Left cardiac atrium (tissue), 4 donors: ENCODE results near the gene PFN3. TPM values are rescaled to one million over a fixed set of nuclear protein-coding genes. Genes with fewer than 3 reads are reported as not detected.
"Not testable (repeated sequence)": the region's sequence is repeated elsewhere in the genome, so short reads cannot be mapped to it uniquely, and the experiment has no call there.

Source experiments
- ATAC-seq, 2 donors: fragments of 200-7000 bp; cut with Tn5 transposase; one replicate each; pipeline ENCODE4 v1.9.1; 2020; ENCODE audit warnings: mild to moderate bottlenecking in 2 of 2, moderate library complexity in 2 of 2
- DNase-seq: peaks from one replicate; pipeline ENCODE4 v3.0.0-alpha.2; 2020
- intact Hi-C, 2 donors: fragments of 100-400 bp; cut with DNase I; formaldehyde crosslinking; loops; one replicate each; pipeline versions ENCODE4 v1.14.1 to v1.15.1; 2022 to 2023
- total RNA-seq, 2 donors: library from RNA; stranded (reverse); fragmentation: NEBNext Ultra II Directional; extraction: Animal tissue kit (Norgen Biotek cat#: 25700); gene quantifications; one replicate each; pipeline ENCODE4 v1.2.1, GENCODE V29; 2021
- donor health status: DM: no; HTN: yes; CAD: no.
- donor health status: DM: no; HTN: yes; CAD: no; lungs with severe emphysema.
- donor health status: DM: yes; HTN: yes; CAD: no.
- donor health status: Dilated cardiomyopathy.

Gene PFN3
- total RNA-seq, 2 donors from 2014 or later = not detected

DNA sequence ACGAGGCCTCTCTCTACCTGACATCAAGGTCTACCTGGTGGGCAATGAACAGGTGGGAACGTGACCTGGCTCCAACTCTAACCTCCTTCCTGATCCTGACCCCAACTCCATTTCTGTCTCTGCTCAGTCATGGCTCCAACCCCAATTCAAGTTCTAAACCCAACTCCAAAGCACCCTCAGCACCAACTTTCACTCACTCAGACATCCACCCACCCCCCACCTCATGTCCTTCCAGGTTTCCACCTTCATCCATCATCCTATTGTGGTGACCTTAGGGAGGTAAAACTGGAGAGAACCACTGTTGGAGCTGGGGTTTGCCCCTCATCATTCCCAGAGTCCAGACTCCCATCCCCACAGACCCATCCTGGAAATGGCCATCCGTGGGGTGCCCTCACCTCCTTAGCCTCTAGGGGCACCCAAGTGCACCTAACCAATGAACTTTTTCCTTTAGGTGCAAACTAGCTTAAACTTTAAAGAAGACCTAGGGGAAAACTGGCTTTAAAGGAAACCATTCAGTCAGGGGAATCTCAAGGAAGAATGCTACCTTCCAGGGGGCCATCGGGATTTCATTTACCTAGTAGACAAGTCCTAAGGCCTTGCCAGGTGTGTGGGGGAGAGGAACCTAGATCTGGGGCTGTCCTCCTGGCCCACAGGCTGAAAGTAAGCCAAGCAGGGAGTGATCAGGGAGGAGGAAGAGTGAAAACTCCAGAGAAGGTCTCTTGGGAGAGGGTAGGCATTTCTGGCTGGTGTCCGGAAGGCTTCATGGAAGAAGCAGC lies 31.4 kb downstream of the PFN3 start:
- ATAC-seq (no peak), DNase-seq (no peak)
- intact Hi-C loops = loop anchor here in 1 of 2 donors (10.0 kb wide), 1 partner anchor 54 kb away; the partner anchor contains the start of gene MXD3

DNA sequence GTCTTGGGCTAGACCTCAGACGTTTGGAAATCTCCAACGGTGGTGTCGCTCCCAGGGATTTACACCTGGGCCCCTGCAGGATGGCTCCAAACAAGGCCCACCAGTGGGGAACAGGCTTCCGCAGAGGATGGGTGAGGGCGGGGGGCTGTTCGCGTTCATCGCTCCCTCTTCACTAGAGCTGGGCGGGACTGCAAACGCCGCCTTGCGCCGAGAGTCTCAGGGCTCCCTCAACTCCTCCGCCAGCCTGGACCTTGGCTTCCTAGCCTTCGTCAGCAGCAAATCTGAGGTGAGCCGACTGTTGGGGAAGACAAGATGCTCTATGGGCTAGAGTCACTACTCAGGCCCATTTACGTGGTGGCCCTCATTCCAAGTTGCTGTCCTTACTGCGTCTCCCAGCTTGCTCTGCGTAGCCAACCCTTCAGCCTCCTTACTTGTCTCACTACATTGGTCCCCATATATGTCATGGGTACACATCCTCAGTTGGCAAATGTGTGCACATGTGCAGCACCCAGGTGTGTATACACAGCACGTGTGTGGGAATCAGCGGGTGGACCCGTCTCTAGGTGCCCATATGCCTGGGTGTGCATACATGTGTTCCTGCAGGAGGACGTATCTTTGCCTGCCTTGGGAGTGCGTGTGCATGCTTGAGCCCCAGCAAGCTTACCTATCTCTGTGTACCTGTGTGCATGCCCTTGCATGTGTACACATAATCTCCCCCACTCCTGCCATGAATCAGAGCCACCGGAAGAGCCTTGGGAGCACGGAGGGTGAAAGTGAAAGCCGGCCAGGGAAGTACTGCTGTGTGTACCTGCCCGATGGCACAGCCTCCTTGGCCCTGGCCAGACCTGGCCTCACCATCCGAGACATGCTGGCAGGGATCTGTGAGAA lies 32.2 kb downstream of the PFN3 start:
- intact Hi-C loops = loop anchor here in 1 of 2 donors (10.0 kb wide), 1 partner anchor 53 kb away; the partner anchor contains the start of gene MXD3
- ATAC-seq (no peak), DNase-seq (no peak)

DNA sequence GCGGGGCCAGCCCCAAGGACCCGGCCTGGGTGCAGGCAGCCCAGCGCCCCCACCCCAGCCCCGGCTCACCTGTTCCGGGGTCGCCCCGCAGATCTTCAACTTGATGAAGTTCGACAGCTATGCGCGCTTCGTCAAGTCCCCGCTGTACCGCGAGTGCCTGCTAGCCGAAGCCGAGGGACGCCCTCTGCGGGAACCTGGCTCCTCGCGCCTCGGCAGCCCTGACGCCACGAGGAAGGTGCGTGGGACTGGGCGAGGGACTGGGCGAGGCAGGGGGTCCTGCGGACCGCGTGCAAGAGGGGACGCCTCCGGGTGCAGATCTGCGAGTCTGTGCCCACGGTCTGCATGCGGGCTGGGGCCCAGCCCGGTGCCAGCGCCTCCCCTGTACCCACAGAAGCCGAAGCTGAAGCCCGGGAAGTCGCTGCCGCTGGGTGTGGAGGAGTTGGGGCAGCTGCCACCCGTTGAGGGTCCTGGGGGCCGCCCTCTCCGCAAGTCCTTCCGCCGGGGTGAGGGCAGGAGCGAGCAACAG lies 33.1 kb downstream of the PFN3 start:
- DNase-seq (no peak), ATAC-seq (peak in 1 of 2 donors; percentile 2)
- intact Hi-C loops = loop anchor here in 1 of 2 donors (10.0 kb wide), 1 partner anchor 53 kb away; the partner anchor contains the start of gene MXD3

DNA sequence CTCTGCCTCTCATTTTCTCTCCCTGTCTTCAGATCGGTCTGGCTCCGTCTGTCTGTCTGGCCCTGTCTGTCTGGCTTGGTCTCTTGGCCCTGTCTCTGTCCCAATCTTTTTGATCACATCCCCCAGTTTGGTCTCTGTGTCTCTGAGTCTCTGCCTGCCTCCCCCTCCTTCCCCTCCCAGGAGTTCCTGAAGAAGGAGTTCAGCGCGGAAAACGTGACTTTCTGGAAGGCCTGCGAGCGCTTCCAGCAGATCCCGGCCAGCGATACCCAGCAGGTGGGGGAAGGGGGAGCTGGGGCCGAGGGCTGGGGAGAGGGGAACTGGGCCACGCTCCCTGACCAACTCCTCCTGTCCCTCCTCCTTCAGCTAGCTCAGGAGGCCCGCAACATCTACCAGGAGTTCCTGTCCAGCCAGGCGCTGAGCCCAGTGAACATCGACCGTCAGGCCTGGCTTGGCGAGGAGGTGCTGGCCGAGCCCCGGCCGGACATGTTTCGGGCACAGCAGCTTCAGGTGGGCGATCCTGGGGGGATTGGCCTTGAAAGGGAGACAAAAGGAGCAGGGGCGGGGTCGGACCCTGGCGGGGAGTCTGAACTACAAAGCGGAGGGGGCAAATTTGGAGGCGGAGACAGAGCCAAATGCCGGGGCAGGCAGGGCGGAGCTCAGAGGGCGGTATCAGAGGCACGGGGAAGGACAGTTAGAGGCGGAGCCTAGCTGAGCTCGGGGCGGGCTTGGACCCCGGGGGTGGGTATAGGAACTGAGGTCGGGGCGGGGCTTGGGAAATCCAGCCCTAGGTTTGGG lies 33.7 kb downstream of the PFN3 start:
- intact Hi-C loops = loop anchor here in 1 of 2 donors (10.0 kb wide), 1 partner anchor 52 kb away; the partner anchor contains the start of gene MXD3
- DNase-seq (peak; percentile 93), ATAC-seq (peak; percentile 90)

DNA sequence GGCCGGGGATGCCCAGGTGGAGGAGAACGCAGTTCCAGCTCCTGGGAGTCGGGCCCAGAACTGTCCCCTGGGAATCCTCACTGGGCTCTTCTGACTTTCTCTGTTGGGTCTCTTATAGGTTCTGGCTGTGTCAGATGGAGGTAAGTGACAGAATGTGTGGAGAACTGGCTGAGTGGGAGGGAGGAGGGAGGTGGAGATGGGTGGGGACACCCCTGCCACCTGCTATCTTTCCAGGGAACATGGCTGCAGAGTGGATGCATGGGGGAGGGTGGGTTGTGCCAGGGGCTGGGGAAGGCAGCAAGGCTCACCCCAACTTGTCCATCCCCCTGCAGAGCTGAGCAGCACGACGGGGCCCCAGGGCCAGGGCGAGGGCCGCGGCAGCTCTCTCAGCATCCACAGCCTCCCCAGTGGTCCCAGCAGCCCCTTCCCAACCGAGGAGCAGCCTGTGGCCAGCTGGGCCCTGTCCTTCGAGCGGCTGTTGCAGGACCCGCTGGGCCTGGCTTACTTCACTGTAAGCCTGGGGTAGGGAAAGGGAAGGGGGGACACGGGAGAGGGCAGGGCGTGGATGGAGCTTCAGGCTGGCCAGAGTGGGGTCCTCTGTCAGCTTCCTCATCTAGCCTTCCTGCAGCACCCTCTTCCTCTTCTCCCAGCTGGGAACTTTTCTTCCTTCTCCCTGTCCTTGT lies 34.5 kb downstream of the PFN3 start:
- ATAC-seq = no peak
- DNase-seq = no peak
- intact Hi-C loops = loop anchor here in 1 of 2 donors (10.0 kb wide), 1 partner anchor 51 kb away; the partner anchor contains the start of gene MXD3

DNA sequence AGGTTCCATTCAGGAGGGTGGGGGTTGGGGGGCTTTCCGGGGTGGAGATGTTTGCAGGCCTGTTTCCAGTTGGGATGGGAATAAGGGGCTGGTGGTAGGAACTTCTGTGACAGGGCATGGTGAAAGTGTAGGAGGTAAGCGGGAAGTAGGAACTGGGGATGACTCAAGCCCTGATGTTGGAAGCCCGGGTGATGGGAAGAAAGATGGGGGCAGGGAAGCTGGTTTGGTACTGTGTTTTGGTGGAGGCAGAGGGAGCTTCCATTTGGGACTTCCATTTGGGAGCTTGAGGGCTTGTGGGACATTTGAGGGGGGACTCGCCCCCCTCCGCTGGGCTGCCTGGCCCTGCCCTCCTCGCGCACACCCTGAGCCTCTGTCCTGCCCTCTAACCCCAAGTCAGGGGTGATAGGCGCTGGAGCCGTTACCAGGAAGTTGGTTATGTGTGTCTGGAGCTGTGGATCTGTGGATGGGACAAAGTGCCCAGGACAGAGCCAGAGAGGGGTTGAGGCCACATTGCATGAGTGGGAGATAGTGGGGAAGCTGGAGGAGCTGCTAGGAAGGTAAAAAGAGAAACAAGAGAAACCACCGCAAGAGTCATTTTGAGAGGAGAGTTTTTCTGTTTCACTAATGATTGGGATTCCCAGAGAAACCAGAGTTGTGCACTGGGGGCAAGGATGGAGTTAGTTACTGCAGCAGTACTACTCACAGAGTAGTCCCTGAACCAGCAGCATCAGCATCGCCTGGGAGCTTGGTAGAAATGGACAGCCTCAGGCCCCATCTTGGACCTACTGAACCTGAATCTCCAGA lies 36.1 kb downstream of the PFN3 start:
- intact Hi-C loops = loop anchor here in 1 of 2 donors (10.0 kb wide), 1 partner anchor 50 kb away; the partner anchor contains the start of gene MXD3
- ATAC-seq (no peak), DNase-seq (no peak)

DNA sequence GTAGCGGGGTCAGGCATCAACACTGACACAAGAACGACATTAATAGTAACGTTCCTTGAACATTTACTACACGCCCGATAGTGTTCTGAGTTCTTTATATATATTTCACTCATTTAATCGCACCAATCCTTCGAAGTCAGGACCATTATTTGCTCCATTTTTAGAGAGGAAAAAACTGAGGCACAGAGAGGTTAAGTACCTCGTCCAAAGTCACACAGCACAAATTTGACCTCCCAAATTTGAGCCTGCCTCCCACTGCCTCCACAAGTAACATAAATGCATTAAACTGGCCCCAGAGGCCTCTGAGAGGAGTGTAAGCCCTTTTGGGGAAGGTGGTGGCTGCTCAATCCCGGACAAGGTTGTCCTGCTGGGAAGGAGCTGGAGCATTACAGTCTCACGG lies 36.9 kb downstream of the PFN3 start:
- DNase-seq = no peak
- ATAC-seq = no peak
- intact Hi-C loops = loop anchor here in 1 of 2 donors (10.0 kb wide), 1 partner anchor 49 kb away; the partner anchor contains the start of gene MXD3

DNA sequence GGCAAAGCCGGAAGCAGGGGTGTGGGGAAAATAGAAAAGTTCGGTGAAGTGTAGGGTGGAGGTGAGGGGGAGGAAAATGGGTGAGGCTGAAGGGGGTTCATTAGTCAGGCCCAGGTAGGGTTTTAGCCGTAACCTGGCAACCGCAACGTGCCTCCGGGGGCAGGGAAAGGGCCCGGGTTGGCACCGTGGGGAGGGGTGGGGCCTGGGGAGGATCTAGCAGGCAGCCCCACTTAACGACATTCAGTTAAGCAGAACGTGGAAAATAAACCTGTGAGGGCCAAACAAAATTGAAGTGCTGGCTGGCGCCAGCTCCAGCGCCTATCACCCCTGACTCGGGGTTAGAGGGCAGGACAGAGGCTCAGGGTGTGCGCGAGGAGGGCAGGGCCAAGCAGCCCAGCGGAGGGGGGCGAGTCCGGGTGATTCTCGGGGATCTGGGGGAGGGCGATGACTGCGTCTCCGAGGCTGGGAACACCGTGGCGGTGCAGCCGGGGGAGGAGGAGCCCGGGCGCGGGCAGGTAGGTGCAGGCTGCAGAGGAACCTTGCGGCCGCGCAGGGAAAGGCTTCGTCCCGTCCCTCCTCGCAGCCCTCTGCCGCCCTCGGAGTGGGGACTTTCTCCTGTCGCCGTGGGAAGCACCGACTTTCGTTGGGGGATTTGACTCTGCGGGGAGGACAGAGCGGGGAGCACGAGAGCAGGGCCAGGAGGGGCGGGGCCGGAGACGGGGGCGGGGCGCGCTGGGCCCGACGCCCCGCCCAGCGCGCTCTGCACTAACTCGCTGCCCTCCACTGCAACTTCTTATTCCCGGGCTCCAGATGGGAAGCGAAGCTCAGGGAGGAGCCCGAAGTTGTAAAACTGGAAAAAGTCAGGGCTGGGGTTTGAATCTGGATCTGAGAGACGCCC lies 37.6 kb downstream of the PFN3 start:
- DNase-seq = peak; percentile 65
- intact Hi-C loops = loop anchor here in 1 of 2 donors (10.0 kb wide), 1 partner anchor 48 kb away; the partner anchor contains the start of gene MXD3

DNA sequence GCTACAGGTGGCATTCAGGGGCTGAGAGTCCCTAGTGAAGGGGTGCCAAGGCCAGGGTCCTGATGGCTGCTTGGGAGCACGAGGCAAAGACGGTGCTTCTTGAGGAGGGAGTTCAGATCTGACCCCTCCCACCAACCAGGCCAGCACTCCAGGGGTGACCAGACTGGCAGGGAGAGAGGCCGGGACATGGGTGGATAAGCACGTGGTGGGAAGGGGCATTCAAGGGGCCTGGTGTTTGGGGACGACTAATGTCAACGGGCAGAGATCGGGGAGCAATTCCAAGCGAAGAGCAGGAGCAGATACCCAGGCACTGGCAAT lies 38.2 kb downstream of the PFN3 start:
- intact Hi-C loops = loop anchor here in 1 of 2 donors (10.0 kb wide), 1 partner anchor 47 kb away; the partner anchor contains the start of gene MXD3
- ATAC-seq (no peak), DNase-seq (no peak)

More for the DNA sequence above, 37.6 kb downstream of the PFN3 start:
- peak; percentile 47 to 70 for ATAC-seq

DNA sequence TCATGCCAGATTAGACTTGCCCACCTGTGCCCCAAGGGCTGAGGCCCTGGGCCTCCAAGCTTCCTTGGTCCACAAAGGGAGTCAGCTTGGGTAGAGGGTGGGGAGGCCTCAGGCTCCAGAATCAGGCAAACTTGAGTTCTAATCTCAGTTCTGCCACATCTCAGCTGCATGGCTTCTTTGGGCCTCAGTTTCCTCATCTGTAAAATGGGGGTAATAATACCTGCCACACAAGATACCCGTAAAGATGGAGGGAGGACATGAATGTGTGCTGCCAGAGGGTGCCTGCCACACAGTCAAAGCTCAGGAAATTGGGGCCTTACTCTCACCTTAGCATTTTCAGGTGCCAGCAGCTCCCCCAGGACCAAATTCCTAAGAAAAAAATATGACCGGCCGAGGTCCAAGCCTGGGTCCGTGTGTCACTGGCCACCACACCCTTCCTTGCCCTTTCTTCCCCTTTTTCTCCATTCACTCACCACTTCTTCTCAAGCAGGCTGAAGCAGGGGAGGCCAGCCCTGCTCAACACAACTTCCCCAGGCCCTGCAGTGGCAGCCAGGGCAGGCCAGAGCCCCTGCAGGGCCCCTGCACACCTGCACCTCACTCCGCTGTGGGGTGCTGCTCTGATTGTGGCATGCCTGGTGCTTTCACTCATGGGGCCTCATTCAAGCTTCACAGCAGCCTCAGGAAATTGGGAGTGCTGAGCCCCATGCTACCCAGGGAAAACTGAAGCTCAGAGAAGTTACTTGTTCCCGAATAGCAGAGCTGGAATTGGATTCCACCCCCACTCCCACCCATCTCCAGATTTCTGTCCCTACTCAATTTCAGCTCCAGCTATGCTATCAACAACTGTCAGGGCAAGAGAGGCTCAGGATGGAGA lies 38.8 kb downstream of the PFN3 start:
- intact Hi-C loops = loop anchor here in 1 of 2 donors (10.0 kb wide), 1 partner anchor 47 kb away; the partner anchor contains the start of gene MXD3
- no peak for ATAC-seq
- no peak for DNase-seq

DNA sequence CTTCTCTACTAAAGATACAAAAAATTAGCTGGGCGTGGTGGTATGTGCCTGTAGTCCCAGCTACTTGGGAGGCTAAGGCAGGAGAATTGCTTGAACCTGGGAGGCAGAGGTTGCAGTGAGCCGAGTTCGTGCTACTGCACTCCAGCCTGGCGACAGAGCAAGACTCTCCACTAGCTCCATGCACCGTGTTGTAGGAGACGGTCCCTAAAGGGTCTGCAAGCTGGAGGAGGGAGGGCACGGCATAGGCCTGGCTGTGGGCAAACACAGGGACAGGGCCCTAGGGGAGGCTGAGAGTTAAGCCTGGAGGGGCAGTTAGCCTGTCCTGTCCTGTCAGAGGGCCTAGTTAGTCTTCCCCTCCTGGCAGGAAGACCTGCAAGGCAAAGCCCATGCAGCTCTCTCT lies 39.7 kb downstream of the PFN3 start:
- ATAC-seq, DNase-seq: not testable (repeated sequence)
- intact Hi-C loops = loop anchor here in 1 of 2 donors (10.0 kb wide), 1 partner anchor 46 kb away; the partner anchor contains the start of gene MXD3

DNA sequence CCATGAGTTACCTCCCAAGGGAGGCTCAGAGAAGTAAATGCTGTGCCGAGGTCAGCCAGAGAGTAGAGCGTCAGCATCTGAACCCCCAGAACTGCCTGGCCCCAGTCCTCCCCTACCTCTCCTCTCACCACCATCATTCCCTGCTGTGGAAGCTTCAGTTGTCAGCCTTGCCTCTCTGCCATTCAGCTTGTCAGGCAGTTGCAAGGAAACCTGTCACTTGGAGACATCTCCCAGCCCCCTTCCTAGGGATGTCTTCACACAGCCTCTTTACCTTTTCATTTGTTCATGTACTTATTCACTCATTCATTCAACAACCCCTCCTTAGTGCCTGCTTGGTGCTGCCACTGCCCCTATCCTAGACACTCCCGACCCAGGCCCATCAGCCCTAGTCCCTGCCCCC lies 40.6 kb downstream of the PFN3 start:
- intact Hi-C loops = loop anchor here in 1 of 2 donors (10.0 kb wide), 1 partner anchor 45 kb away; the partner anchor contains the start of gene MXD3
- DNase-seq (no peak), ATAC-seq (no peak)

DNA sequence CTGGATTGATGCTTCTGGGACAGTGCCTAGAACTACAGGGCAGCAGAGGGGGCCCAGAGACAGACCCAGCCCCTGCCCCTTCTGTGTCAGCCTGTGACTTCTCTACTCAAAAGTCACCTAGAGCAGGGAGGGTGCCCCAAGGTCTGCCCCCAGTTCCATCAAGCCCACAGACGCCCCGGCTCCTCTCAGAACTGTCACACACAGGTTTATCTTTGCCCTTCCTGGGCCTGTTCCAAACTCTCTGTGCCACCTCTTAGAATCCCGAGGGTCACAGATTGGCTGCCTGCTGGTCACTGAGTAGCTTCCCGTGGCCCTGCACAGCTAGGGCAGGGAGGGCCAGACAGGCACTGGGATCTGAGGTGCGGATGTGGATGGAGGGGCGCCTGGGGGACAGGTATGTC lies 41.0 kb downstream of the PFN3 start:
- no peak for ATAC-seq
- no peak for DNase-seq
- intact Hi-C loops = no loop called here

DNA sequence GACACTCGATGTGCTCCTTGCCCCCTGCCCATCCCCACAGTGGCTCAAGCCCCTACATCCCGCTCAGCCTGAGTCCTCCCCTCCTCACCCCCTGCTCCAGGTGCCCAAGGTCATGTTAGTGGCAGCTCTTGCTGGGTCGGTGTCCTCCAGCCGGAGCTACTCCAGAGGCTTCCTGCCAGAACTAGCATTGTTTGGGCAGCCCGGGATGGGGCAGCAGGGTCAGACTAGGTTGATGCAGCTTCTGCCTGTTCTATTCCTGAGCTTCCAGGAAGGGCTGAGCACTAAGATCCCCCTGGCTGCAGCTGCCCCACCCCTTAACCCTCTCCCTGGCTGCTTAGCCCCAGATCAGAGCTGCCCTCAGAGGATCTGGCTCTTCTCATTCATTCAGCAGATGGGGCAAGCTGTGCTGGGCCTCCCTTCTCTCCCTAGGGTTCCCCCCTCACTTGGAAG lies 42.1 kb downstream of the PFN3 start:
- DNase-seq (no peak), ATAC-seq (no peak)
- intact Hi-C loops = no loop called here
